Muscle of arm (tissue), 12 donors: ENCODE measurements around the gene DUSP22. TPM values are rescaled to one million over a fixed set of nuclear protein-coding genes. Genes with fewer than 3 reads are reported as not detected.
"Not testable (repeated sequence)": the region's sequence is repeated elsewhere in the genome, so short reads cannot be mapped to it uniquely, and the experiment has no call there.

Experiments
- DNase-seq: peaks from one replicate; pipeline ENCODE4 v3.0.0-alpha.2; 2013
- polyA plus RNA-seq, 12 donors: library from polyadenylated mRNA; unstranded; fragments of 120-200 nt; gene quantifications; one replicate each; pipeline ENCODE4 v1.2.1, GENCODE V29; 2013; ENCODE audit not compliant: insufficient read length in 12 of 12

DUSP22 gene
- polyA plus RNA-seq, 12 donors: 22.7 to 31.5 (median 28.0) TPM; not detected in 1

GRCh38 chr6:362231-362923, 70.1 kb downstream of the DUSP22 start:
- DNase-seq: no peak

GRCh38 chr6:362924-363249, 70.6 kb downstream of the DUSP22 start:
- DNase-seq: no peak

GRCh38 chr6:363291-363690, 71.0 kb downstream of the DUSP22 start:
- no peak for DNase-seq

- DNase-seq: no peak
Observed at GRCh38 chr6:363909-364308, 71.6 kb downstream of the DUSP22 start.

GRCh38 chr6:364609-365540, 72.6 kb downstream of the DUSP22 start:
- no peak for DNase-seq

GRCh38 chr6:365835-366234, 73.5 kb downstream of the DUSP22 start:
- no peak for DNase-seq

GRCh38 chr6:366389-367297, 74.4 kb downstream of the DUSP22 start:
- DNase-seq: no peak

- no peak for DNase-seq
Observed at GRCh38 chr6:367298-367794, 75.1 kb downstream of the DUSP22 start.

- DNase-seq: no peak
Observed at GRCh38 chr6:367891-368630, 75.8 kb downstream of the DUSP22 start.

GRCh38 chr6:369559-370431, 77.5 kb downstream of the DUSP22 start:
- DNase-seq: no peak

GRCh38 chr6:370555-370954, 78.3 kb downstream of the DUSP22 start:
- DNase-seq: no peak

- DNase-seq: not testable (repeated sequence)
Observed at GRCh38 chr6:371851-372250, 79.6 kb downstream of the DUSP22 start.

GRCh38 chr6:372336-372911, 80.1 kb downstream of the DUSP22 start:
- no peak for DNase-seq

- DNase-seq: no peak
Observed at GRCh38 chr6:373031-373430, 80.7 kb downstream of the DUSP22 start.

GRCh38 chr6:373773-374724, 81.8 kb downstream of the DUSP22 start:
- DNase-seq: no peak

- DNase-seq: no peak
Observed at GRCh38 chr6:374956-375355, 82.7 kb downstream of the DUSP22 start.

- DNase-seq: no peak
Observed at GRCh38 chr6:376827-377640, 84.7 kb downstream of the DUSP22 start.

- not testable (repeated sequence) for DNase-seq
Observed at GRCh38 chr6:377641-378020, 85.3 kb downstream of the DUSP22 start.
